NB4 (cell line): Measurements from ENCODE around the gene SPATA24.

Source experiments
- CTCF ChIP-seq: IDR thresholded peaks from one replicate; pipeline ENCODE4 v1.5.1; 2012; ENCODE audit warnings: low read depth, low read length
- MAX ChIP-seq: IDR thresholded peaks from 2 replicates; pipeline ENCODE4 v1.6.1; 2011; ENCODE audit warnings: low read depth, low read length
- POLR2A ChIP-seq: IDR thresholded peaks from 2 replicates; pipeline ENCODE4 v1.6.1; 2011; ENCODE audit warnings: mild to moderate bottlenecking; ENCODE audit not compliant: insufficient read length; ENCODE audit errors: extremely low read depth

- no peak for TF ChIP-seq CTCF
- TF ChIP-seq POLR2A, result no peak
- no peak for TF ChIP-seq MAX
Measured at GRCh38 chr5:139381837-139382761, 21.8 kb downstream of the SPATA24 start.
